ENCODE measurements around the gene TCF25. TPM values are rescaled to one million over a fixed set of nuclear protein-coding genes. Genes with fewer than 3 reads are reported as not detected.

The TCF25 gene
- total RNA-seq, 1 donor from 2014 or later: 206 TPM

- DNase-seq (ENCODE audit: low spot score) (no peak), ATAC-seq (no peak)
- intact Hi-C loops (cut with DNase I): no loop called here
These were observed 22.3 kb downstream of the TCF25 start for GRCh38 chr16:89895482-89896250.

DNA sequence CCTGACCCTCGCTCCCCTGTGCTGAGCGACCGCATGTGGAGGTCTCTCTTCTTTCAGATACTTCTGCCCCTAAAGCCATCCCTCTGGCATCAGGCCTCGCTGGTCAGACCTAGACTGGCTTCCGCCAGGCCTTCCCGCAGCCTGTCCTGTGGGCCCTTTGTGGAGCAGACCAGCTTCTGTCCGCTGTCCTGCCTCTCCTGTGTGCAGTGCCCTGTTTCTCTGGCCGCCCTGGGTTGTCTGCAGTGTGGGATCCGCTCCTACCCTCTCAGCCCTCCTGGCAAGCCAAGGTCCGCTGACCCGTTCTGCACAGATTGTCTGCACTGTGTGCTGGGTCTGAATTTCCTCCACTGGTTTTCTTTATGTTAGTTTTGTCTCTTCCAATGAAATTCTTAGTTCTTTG is 23.8 kb downstream of the TCF25 start:
- DNase-seq (ENCODE audit: low spot score) (no peak), ATAC-seq (no peak)
- intact Hi-C loops (cut with DNase I): no loop called here

GRCh38 chr16:89898201-89898967 is 25.0 kb downstream of the TCF25 start:
- DNase-seq (ENCODE audit: low spot score) (no peak), ATAC-seq (no peak)
- intact Hi-C loops (cut with DNase I): no loop called here

DNA sequence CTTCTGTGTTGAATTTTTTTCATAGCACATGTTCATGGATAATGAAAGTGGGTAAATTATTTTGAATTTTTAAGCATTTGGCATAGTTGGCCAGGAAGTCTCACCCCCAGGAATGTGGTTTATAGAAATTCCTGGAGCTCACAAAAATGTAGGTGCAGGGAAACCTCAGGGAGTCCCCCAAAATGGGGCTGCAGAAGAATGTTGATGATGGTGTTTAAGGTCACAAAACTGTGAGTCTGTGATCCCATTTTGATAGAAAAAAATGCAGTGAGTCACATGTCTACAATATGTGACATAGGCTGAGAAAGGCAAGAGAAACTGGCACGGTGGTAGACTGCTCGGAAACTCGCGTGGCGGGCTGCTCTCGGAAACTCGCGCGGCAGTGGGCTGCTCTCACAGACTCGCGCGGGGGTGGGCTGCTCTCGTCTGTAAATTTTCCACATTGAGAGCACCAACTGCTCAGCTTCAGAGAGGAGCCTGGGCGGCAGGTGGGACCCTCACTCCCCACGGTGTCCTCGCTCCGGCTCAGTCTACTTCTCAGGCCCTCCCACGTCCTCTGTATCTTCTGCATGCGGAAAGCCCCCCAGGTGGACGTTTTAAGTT is 26.6 kb downstream of the TCF25 start:
- intact Hi-C loops (cut with DNase I): no loop called here
- no peak for ATAC-seq
- DNase-seq (ENCODE audit: low spot score): no peak

DNA sequence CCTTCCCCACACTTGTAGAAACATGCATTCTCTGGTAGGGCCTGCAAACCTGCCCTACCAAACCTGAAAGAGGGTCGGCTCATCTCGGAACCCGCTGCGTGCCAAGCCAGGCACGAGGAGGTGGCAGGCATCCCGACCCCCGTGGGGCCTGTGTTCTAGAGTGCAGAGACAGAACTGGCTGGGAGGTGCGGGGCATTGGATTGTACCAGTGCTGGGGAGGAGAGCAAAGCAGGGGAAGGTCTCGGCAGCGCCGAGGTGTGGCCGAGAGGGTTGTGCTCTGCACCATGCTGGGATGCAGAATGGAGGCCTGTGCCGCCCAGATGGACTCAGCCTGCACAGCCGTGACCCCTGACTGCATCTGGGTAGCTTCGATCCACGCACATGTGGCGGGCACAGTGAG is 27.5 kb downstream of the TCF25 start:
- no peak for ATAC-seq
- intact Hi-C loops (cut with DNase I): no loop called here
- DNase-seq (ENCODE audit: low spot score): no peak

DNA sequence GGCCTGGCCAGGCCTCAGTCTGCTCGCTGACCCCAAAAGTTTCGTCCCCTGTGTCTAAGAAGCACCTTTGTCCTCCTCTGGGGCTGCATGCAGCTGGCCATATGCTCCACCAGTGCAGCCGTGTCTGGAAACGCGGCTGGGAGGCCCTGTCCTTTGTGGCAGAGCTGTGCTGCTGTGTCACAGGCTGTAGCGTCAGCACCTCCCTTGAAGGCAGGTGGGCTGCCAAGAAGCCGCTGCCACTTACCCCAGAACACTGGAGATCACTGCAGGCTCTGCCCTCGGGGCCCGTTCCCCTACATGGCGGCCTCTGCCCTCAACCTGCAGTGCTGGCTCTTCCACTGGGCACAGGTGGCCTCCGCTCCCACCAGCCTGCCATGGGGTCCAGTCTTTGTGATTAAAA is 29.6 kb downstream of the TCF25 start:
- intact Hi-C loops (cut with DNase I): no loop called here
- DNase-seq (ENCODE audit: low spot score) (no peak), ATAC-seq (no peak)

GRCh38 chr16:89903908-89904515 is 30.6 kb downstream of the TCF25 start:
- no peak for ATAC-seq

DNA sequence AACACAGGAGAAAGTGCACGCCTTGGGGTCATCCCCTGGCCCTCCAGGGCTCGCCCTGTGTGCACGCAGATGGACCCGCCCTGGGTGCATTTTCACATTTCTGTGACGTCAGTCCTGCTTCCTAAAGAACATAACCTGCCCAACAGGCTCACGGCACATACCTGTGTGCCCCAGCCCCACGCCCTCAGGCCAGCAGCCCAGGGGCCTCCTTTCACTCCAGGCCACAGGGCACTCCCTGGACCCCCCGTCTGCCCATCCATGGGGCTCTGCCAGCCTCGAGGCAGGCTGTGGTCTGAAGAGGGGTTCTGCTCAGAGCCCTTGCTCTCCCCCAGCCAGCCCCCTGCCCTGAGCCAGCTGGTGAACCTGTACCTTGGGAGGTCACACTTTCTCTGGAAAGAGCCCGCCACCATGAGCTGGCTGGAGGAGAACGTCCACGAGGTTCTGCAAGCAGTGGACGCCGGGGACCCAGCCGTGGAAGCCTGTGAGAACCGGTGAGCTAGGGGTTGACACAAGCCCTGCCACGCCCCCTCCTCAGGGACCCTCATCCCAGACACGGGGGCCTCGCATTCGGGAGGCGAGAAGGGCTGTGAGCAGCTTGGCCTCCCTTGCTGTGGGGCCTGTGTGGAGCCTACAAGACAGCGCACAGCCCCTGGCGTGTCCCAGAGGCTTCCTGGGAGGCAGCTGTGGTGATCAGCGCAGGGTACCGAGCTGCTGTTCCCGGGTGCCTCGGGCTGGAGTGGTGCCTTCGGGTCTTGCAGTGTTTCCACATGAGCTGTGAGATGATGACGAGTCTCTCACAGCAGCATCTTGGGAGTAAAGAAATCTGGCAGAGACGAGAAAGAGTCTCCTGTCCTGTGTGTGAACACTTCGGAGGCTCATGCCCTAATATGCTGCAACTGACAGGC is 31.5 kb downstream of the TCF25 start:
- ATAC-seq: peak; percentile 8
- intact Hi-C loops (cut with DNase I): no loop called here
- no peak for DNase-seq (ENCODE audit: low spot score)

More at GRCh38 chr16:89903908-89904515, 30.6 kb downstream of the TCF25 start:
- intact Hi-C loops (cut with DNase I): no loop called here
- DNase-seq (ENCODE audit: low spot score): no peak

DNA sequence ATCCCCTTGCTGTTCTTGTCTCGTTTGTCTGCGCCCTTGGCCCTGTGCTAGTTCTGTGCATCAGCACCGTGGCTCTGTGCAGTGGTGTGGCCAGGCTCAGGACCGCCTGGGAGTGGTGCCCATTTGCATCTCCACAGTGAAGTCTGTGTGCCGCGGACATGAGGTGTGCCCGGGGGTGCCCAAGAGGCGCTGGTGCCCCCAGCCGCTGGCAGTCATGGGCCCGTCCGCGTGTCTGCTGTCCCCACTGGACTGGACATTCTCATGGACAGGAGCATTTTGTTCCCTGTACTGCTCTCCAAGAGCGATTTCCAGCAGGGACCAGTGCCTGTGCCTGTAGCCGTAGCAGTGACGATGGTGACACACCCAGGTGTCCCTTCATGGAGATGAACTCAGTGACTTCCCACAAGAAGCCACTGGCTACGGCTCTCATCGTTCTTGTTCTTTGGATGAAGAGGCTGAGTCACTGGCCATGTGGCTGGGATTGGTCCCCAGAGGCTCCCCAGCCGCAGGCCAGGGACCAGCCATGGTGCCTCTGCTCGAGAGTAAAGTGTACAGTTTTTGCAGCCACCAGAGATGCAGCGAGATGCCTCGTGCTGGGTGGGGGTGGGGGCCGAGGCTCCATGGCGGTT is 32.2 kb downstream of the TCF25 start:
- ATAC-seq (no peak), DNase-seq (ENCODE audit: low spot score) (no peak)
- intact Hi-C loops (cut with DNase I): no loop called here

GRCh38 chr16:89906140-89907025 is 33.0 kb downstream of the TCF25 start:
- DNase-seq (ENCODE audit: low spot score) (no peak), ATAC-seq (no peak)
- intact Hi-C loops (cut with DNase I): no loop called here

DNA sequence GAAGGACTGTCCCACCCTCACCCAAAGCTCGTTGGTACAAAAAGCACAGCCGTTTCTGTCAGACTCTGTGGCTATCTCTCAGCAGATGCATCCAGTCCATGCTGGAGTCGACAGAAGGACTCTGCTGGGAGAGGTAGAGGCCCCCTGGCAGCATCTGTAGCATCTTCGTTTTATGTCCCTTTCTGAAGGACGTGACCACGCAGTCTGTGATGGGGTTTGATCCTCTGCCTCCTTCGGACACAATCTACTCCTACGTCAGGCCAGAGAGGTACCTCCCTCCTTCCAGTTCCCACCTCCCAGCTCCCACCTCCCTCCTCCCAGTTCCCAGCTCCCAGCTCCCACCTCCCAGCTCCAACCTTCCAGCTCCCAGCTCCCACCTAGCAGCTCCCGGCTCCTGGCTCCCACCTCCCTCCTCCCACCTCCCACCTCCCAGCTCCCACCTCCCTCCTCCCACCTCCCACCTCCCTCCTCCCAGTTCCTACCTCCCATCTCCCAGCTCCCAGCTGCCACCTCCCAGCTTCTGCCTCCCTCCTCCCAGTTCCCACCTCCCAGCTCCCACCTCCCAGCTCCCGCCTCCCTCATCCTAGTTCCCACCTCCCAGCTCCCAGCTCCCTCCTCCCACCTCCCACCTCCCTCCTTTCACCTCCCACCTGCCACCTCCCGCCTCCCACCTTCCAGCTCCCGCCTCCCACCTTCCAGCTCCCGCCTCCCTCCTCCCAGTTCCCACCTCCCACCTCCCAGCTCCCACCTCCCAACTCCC is 33.8 kb downstream of the TCF25 start:
- no peak for ATAC-seq

DNA sequence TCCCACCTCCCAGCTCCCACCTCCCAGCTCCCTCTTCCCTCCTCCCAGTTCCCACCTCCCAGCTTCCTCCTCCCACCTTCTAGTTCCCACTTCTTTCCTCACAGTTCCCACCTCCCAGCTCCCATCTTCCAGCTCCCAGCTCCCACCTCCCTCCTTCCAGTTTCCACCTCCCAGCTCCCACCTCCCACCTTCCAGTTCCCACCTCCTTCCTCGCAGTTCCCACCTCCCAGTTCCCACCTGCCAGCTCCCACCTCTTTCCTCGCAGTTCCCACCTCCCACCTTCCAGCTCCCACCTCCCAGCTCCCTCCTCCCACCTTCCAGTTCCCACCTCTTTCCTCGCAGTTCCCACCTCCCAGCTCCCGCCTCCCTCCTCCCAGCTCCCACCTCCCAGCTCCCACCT is 34.8 kb downstream of the TCF25 start:
- no peak for ATAC-seq
- intact Hi-C loops (cut with DNase I): no loop called here

More for the DNA sequence above, 33.8 kb downstream of the TCF25 start:
- intact Hi-C loops (cut with DNase I): no loop called here
- DNase-seq (ENCODE audit: low spot score): no peak

GRCh38 chr16:89909777-89910716 is 36.7 kb downstream of the TCF25 start:
- ATAC-seq (peak; percentile 84), DNase-seq (ENCODE audit: low spot score) (peak; percentile 86)
- intact Hi-C loops (cut with DNase I): no loop called here

More for the DNA sequence above, 34.8 kb downstream of the TCF25 start:
- no peak for DNase-seq (ENCODE audit: low spot score)

DNA sequence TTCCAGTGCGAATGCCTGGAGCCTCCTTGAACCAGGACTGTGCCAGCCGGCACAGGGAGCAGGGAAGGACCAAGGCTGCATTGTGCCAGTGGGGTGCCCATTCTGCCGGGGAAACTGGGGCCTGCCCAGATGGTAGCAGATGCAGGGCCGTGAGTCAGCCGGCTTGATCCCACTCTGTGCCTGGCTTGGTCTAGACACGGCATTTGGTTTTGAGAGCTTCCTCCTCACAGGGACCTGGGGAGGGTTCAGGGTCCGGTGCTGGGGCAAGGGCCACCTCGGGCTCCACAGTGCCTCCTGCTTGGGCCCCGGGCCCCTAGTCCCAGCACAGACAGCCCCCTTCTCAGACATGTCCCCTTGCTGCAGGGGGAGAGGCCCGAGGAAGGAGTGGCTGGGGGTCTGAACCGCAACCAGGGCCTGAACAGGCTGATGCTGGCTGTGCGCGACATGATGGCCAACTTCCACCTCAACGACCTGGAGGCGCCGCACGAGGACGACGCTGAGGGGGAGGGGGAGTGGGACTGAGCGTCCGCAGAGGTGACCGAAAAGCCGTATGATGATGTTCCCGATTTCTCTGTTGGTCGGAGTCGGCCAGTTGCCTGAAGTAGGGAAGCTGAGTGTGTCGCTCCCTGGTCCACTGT is 37.4 kb downstream of the TCF25 start:
- intact Hi-C loops (cut with DNase I): no loop called here

GRCh38 chr16:89911375-89911774 is 38.0 kb downstream of the TCF25 start:
- ATAC-seq: no peak
- DNase-seq (ENCODE audit: low spot score): no peak
- intact Hi-C loops (cut with DNase I): no loop called here

More for the DNA sequence above, 37.4 kb downstream of the TCF25 start:
- DNase-seq (ENCODE audit: low spot score): no peak
- peak; percentile 13 for ATAC-seq

Measured in sciatic nerve (tissue), 2 donors.